T-helper 2 cell treated with Interferon-gamma antibody and Interleukin-4, amounts not matched to agents 5 μg/mL and 100 μg/mL, for 36 hours (primary cell): ENCODE measurements around the gene CASKIN1.

Source experiments
- DNase-seq: peaks from one replicate; pipeline ENCODE4 v3.0.0; 2021; ENCODE audit warnings: low spot score
- H3K27ac Mint-ChIP-seq: one replicate; pipeline ENCODE4 v1.8.0; 2021; ENCODE audit warnings: mild to moderate bottlenecking, mixed read lengths
- H3K27me3 Mint-ChIP-seq: one replicate; pipeline ENCODE4 v1.8.0; 2021; ENCODE audit warnings: low read depth, mixed read lengths
- H3K36me3 Mint-ChIP-seq: one replicate; pipeline ENCODE4 v1.8.0; 2021; ENCODE audit warnings: low read depth, mixed read lengths
- H3K4me1 Mint-ChIP-seq: one replicate; pipeline ENCODE4 v1.8.0; 2021; ENCODE audit warnings: low read depth, mixed read lengths
- H3K4me3 Mint-ChIP-seq: one replicate; pipeline ENCODE4 v1.8.0; 2022; ENCODE audit warnings: mild to moderate bottlenecking, moderate library complexity, mixed read lengths
- H3K9me3 Mint-ChIP-seq: one replicate; pipeline ENCODE4 v1.8.0; 2021; ENCODE audit warnings: mixed read lengths

CASKIN1 gene

GRCh38 chr16:2198283-2198682 is 1.9 kb upstream of the CASKIN1 start:
- H3K9me3 Mint-ChIP-seq: no peaks in the 10 kb centered on the region
- H3K27me3 Mint-ChIP-seq: peaks cover 46% of the 10 kb centered on the region
- H3K27ac Mint-ChIP-seq: no peak overlapping the region
- no peak for DNase-seq
- H3K36me3 Mint-ChIP-seq: no peaks in the 10 kb centered on the region
- H3K4me1 Mint-ChIP-seq: no peaks in the 10 kb centered on the region
- no peak overlapping the region for H3K4me3 Mint-ChIP-seq

GRCh38 chr16:2197765-2198164 is 1.4 kb upstream of the CASKIN1 start:
- no peaks in the 10 kb centered on the region for H3K9me3 Mint-ChIP-seq
- H3K4me1 Mint-ChIP-seq: no peaks in the 10 kb centered on the region
- DNase-seq: no peak
- H3K27me3 Mint-ChIP-seq: peaks cover 46% of the 10 kb centered on the region
- H3K4me3 Mint-ChIP-seq: no peak overlapping the region
- H3K27ac Mint-ChIP-seq: no peak overlapping the region
- H3K36me3 Mint-ChIP-seq: no peaks in the 10 kb centered on the region

GRCh38 chr16:2196981-2197511 is 641 bp upstream of the CASKIN1 start:
- no peaks in the 10 kb centered on the region for H3K36me3 Mint-ChIP-seq
- DNase-seq: no peak
- no peaks in the 10 kb centered on the region for H3K4me1 Mint-ChIP-seq
- peaks cover 45% of the 10 kb centered on the region for H3K27me3 Mint-ChIP-seq
- H3K27ac Mint-ChIP-seq: no peak overlapping the region
- H3K4me3 Mint-ChIP-seq: peak overlapping the region; percentile 50
- no peaks in the 10 kb centered on the region for H3K9me3 Mint-ChIP-seq

GRCh38 chr16:2195322-2196161 is 863 bp downstream of the CASKIN1 start:
- Mint-ChIP-seq H3K27ac (no peak overlapping the region), H3K36me3 (no peaks in the 10 kb centered on the region)

GRCh38 chr16:2194852-2195321 is 1.5 kb downstream of the CASKIN1 start:
- no peaks in the 10 kb centered on the region for H3K4me1 Mint-ChIP-seq
- H3K27me3 Mint-ChIP-seq: peaks cover 37% of the 10 kb centered on the region
- H3K9me3 Mint-ChIP-seq: no peaks in the 10 kb centered on the region
- no peak overlapping the region for H3K27ac Mint-ChIP-seq
- no peak overlapping the region for H3K4me3 Mint-ChIP-seq
- H3K36me3 Mint-ChIP-seq: no peaks in the 10 kb centered on the region
- DNase-seq: peak; percentile 28

More at GRCh38 chr16:2195322-2196161, 863 bp downstream of the CASKIN1 start:
- no peak overlapping the region for H3K4me3 Mint-ChIP-seq
- no peaks in the 10 kb centered on the region for H3K4me1 Mint-ChIP-seq
- no peaks in the 10 kb centered on the region for H3K9me3 Mint-ChIP-seq
- H3K27me3 Mint-ChIP-seq: peaks cover 41% of the 10 kb centered on the region
- no peak for DNase-seq

- H3K4me3 Mint-ChIP-seq: no peak overlapping the region
- H3K9me3 Mint-ChIP-seq: no peaks in the 10 kb centered on the region
- H3K36me3 Mint-ChIP-seq: no peaks in the 10 kb centered on the region
- no peaks in the 10 kb centered on the region for H3K4me1 Mint-ChIP-seq
- H3K27me3 Mint-ChIP-seq: peaks cover 36% of the 10 kb centered on the region
- no peak for DNase-seq
- no peak overlapping the region for H3K27ac Mint-ChIP-seq
Measured at GRCh38 chr16:2194166-2194834, 2.1 kb downstream of the CASKIN1 start.

GRCh38 chr16:2191446-2191706 is 5.0 kb downstream of the CASKIN1 start:
- Mint-ChIP-seq H3K4me3 (no peak overlapping the region), H3K27me3 (peaks cover 14% of the 10 kb centered on the region), H3K27ac (no peak overlapping the region), H3K4me1 (no peaks in the 10 kb centered on the region), H3K36me3 (no peaks in the 10 kb centered on the region), H3K9me3 (no peaks in the 10 kb centered on the region)
- DNase-seq: no peak

GRCh38 chr16:2190659-2191445 is 5.6 kb downstream of the CASKIN1 start:
- H3K27me3 Mint-ChIP-seq: peaks cover 14% of the 10 kb centered on the region

GRCh38 chr16:2190002-2190658 is 6.3 kb downstream of the CASKIN1 start:
- H3K36me3 Mint-ChIP-seq: no peaks in the 10 kb centered on the region
- no peak overlapping the region for H3K4me3 Mint-ChIP-seq
- H3K27me3 Mint-ChIP-seq: peaks cover 10% of the 10 kb centered on the region
- no peaks in the 10 kb centered on the region for H3K9me3 Mint-ChIP-seq
- H3K27ac Mint-ChIP-seq: no peak overlapping the region
- H3K4me1 Mint-ChIP-seq: no peaks in the 10 kb centered on the region
- no peak for DNase-seq

More at GRCh38 chr16:2190659-2191445, 5.6 kb downstream of the CASKIN1 start:
- Mint-ChIP-seq H3K36me3 (no peaks in the 10 kb centered on the region), H3K27ac (no peak overlapping the region), H3K4me3 (no peak overlapping the region), H3K9me3 (no peaks in the 10 kb centered on the region), H3K4me1 (no peaks in the 10 kb centered on the region)
- DNase-seq: no peak

- Mint-ChIP-seq H3K36me3 (no peaks in the 10 kb centered on the region), H3K27me3 (peaks cover 4% of the 10 kb centered on the region), H3K9me3 (no peaks in the 10 kb centered on the region), H3K27ac (no peak overlapping the region), H3K4me1 (no peaks in the 10 kb centered on the region), H3K4me3 (no peak overlapping the region)
- no peak for DNase-seq
Measured at GRCh38 chr16:2189252-2189893, 7.0 kb downstream of the CASKIN1 start.

GRCh38 chr16:2188395-2188794 is 8.0 kb downstream of the CASKIN1 start:
- Mint-ChIP-seq H3K4me3 (no peak overlapping the region), H3K4me1 (no peaks in the 10 kb centered on the region), H3K36me3 (no peaks in the 10 kb centered on the region), H3K27ac (no peak overlapping the region), H3K9me3 (no peaks in the 10 kb centered on the region), H3K27me3 (no peaks in the 10 kb centered on the region)
- no peak for DNase-seq

- Mint-ChIP-seq H3K27ac (no peak overlapping the region), H3K27me3 (no peaks in the 10 kb centered on the region), H3K9me3 (no peaks in the 10 kb centered on the region), H3K4me3 (no peak overlapping the region), H3K36me3 (no peaks in the 10 kb centered on the region), H3K4me1 (no peaks in the 10 kb centered on the region)
- no peak for DNase-seq
Measured at GRCh38 chr16:2187212-2187611, 9.2 kb downstream of the CASKIN1 start.

- Mint-ChIP-seq H3K27me3 (no peaks in the 10 kb centered on the region), H3K9me3 (no peaks in the 10 kb centered on the region), H3K27ac (no peak overlapping the region), H3K4me3 (no peak overlapping the region), H3K4me1 (no peaks in the 10 kb centered on the region), H3K36me3 (no peaks in the 10 kb centered on the region)
- DNase-seq: no peak
Measured at GRCh38 chr16:2186505-2186904, 9.9 kb downstream of the CASKIN1 start.
